Inferior parietal cortex (tissue), 1 donor: Measurements from ENCODE around the gene RNF157.

Experiments used
- DNase-seq: peaks from one replicate; pipeline ENCODE4 v3.0.0-alpha.2; 2016; ENCODE audit errors: extremely low spot score

Gene RNF157

GRCh38 chr17:76140661-76141211, 99.6 kb downstream of the RNF157 start:
- no peak for DNase-seq

GRCh38 chr17:76139801-76140660, 100.3 kb downstream of the RNF157 start:
- DNase-seq: no peak

GRCh38 chr17:76138896-76139752, 101.2 kb downstream of the RNF157 start:
- DNase-seq: no peak

- DNase-seq: peak; percentile 27
Observed at GRCh38 chr17:76138234-76138895, 101.9 kb downstream of the RNF157 start.

GRCh38 chr17:76137351-76138233, 102.7 kb downstream of the RNF157 start:
- no peak for DNase-seq

- no peak for DNase-seq
Observed at GRCh38 chr17:76137001-76137350, 103.3 kb downstream of the RNF157 start.

- no peak for DNase-seq
Observed at GRCh38 chr17:76136276-76137000, 103.9 kb downstream of the RNF157 start.

GRCh38 chr17:76135810-76136188, 104.5 kb downstream of the RNF157 start:
- no peak for DNase-seq

GRCh38 chr17:76134911-76135809, 105.1 kb downstream of the RNF157 start:
- no peak for DNase-seq

GRCh38 chr17:76132574-76133338, 107.5 kb downstream of the RNF157 start:
- DNase-seq: no peak

GRCh38 chr17:76131692-76132573, 108.4 kb downstream of the RNF157 start:
- DNase-seq: no peak

- DNase-seq: no peak
Observed at GRCh38 chr17:76131051-76131691, 109.1 kb downstream of the RNF157 start.

GRCh38 chr17:76130473-76130872, 109.8 kb downstream of the RNF157 start:
- no peak for DNase-seq

GRCh38 chr17:76125922-76126321, 114.4 kb downstream of the RNF157 start:
- no peak for DNase-seq

- no peak for DNase-seq
Observed at GRCh38 chr17:76125391-76125675, 115.0 kb downstream of the RNF157 start.

GRCh38 chr17:76124582-76125390, 115.5 kb downstream of the RNF157 start:
- no peak for DNase-seq
